ENCODE results near the gene CAPN14.

DNA sequence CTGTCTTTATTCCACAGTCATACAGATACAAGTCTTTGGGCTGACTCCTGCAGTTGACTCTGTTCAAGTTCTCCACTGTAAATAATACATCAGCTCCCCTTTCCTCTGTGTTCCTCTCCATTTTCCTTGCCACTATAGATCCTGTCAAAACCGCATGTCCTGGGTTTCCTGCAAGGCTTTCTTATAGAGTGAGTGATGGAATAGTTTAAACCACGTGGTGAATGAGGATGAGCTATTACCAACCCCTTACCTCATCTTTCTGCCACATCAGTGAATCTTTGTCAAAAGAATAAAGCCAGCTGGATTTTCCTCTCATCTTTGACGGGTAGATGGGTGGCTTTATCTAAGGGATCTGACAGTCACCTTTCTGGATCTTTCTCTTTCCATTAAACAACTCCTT is 75.2 kb downstream of the CAPN14 start:
- TF ChIP-seq, protein P1, sequence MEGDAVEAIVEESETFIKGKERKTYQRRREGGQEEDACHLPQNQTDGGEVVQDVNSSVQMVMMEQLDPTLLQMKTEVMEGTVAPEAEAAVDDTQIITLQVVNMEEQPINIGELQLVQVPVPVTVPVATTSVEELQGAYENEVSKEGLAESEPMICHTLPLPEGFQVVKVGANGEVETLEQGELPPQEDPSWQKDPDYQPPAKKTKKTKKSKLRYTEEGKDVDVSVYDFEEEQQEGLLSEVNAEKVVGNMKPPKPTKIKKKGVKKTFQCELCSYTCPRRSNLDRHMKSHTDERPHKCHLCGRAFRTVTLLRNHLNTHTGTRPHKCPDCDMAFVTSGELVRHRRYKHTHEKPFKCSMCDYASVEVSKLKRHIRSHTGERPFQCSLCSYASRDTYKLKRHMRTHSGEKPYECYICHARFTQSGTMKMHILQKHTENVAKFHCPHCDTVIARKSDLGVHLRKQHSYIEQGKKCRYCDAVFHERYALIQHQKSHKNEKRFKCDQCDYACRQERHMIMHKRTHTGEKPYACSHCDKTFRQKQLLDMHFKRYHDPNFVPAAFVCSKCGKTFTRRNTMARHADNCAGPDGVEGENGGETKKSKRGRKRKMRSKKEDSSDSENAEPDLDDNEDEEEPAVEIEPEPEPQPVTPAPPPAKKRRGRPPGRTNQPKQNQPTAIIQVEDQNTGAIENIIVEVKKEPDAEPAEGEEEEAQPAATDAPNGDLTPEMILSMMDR (conservative IDR thresholded peaks at IDR 0.05 in 1 of 2, IDR thresholded peaks at IDR 0.05 in 1 of 2; ENCODE audit: extremely low read depth in 1 of 2, insufficient read depth in 1 of 2, low read depth in 1 of 2, low read length in 2 of 2), result no peak
- TF ChIP-seq EZH2 (IDR thresholded peaks at IDR 0.05; ENCODE audit: borderline replicate concordance, low read length), result no peak

Measured in mammary epithelial cell (primary cell).